GM19238 (cell line): ENCODE data around the gene TSSK6.

Experiments
- DNase-seq: peaks from one replicate; pipeline ENCODE4 v3.0.0; 2011; ENCODE audit warnings: low spot score; ENCODE audit not compliant: insufficient read length

The TSSK6 gene

GRCh38 chr19:19531951-19532805 is 16.8 kb upstream of the TSSK6 start:
- peak; percentile 85 for DNase-seq

DNA sequence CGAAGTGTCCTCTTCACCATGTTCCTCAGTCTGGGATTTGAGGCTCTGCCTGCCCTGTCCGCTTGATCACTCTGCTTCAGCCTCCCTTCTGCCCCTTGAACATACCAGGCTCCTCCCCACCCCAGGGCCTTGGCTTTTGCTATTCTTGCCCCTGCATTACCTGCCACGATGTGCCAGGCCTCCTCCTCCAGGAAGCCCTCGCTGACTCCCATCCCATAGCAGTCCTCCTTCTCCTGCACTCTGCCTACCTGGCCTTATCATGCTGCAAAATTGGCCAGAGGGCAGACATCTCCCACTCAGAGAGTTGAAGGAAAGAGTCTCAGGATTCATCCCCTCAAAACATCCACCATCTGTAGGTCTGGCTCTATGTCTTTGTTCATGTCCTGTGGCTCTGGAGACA is 15.5 kb upstream of the TSSK6 start:
- no peak for DNase-seq

DNA sequence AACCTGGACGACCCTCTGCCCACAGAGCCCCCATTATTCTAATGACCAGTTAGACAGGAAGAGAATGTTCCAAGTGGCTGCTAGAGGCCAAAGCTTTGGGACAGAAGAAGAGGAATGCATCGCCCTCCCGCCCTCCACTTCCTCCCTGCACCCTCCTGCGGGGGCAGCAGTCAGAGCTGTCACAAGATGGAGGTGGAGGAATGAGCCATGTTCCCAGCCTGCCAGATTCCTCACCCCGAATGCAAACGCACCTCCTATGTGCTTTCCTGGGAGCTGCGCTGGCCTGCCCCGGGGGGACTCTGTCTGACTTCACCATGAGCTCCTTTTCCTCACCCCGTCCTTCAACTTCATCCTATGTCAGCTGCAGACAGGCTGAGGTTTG is 15.1 kb upstream of the TSSK6 start:
- DNase-seq: no peak

GRCh38 chr19:19529783-19530422 is 14.6 kb upstream of the TSSK6 start:
- no peak for DNase-seq

DNA sequence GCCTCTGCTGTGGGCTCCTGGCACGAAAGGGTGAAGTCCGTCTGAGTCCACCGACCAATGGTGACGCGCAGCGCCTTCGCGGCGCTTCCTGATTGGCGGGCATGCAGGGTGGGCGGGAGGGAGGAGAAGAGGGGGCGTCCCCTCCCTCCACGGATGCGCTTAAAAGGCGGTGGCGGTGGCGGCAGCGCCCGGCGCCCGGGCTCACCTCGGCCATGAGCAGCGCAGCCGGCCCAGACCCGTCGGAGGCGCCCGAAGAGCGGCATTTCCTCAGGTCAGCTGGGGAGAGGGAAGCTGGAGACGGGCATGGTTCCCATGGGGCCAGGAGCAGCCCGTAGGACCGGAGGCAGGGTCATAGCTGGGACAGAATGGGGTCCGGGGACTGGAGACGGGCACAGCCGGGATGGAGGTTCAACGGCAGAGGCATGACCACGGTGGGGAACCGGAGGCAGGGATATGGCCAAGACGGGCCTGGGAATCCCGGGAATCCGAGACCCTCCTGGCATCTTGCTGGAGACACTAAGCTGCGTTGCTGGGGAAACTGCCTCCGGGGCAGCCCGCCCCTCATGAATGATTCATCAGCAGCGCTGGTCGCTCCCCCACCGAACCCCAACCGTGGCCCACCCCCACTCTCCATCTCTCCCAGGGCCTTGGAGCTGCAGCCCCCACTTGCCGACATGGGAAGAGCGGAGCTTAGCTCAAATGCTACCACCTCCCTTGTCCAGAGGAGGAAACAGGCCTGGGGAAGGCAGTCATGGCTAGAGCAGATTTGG is 13.6 kb upstream of the TSSK6 start, which contains the start of gene YJEFN3:
Gene YJEFN3 (plus strand): TSS at position 191 of the 770 bp plus-strand sequence. CDS start 22 bp downstream, at position 213.
- DNase-seq: no peak

DNA sequence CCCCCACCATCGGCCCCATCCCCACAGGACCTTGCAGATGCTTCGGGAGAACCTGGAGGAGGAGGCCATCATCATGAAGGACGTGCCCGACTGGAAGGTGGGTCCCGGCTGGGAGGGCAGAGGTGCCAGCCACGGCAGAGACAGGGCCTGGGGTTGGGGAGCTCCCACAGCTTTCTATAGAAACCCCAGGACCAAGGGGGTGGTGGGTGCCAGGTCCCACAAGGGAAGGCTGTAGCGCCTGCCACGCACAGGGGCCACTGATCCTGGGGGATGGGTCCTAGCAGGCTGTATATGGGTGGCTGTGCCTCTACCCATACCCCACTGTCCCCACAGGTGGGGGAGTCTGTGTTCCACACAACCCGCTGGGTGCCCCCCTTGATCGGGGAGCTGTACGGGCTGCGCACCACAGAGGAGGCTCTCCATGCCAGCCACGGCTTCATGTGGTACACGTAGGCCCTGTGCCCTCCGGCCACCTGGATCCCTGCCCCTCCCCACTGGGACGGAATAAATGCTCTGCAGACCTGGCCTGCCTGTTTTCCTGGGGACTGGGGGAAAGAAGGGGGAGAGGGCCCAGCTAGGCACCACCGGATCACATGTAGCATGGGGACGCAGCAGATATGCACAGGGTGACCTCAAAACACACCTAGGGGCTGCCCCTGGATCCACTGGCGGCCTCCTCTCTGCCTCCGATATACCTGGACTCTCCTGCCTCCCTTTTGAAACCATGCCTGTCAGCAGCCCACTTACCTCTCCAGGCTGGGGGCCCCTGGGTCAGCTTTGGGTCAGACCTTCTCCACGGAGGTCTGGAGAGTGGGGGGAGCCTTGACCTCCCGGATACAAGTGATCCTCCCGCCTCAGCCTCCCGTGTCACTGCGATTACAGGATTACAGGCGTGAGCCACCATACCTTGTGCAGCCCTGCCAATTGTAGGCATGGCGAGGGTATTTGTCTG is 12.6 kb upstream of the TSSK6 start:
- DNase-seq: no peak

DNA sequence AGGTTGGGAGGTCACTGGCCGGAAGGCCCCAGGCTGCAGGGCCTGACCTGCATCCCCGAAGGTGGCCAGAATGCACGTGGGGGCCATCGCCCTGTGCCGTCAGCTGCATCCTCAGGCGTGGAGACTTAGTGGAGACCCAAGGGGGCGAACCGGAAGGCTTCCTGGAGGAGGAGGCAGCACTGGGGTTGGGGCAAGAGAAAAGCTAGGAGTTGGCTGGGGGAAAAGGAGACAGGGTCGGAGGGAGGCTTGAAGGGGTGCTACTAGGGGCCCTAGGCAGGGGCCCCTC is 12.0 kb upstream of the TSSK6 start:
- no peak for DNase-seq

- DNase-seq: no peak
These were observed 11.4 kb upstream of the TSSK6 start for GRCh38 chr19:19526581-19527370.

- DNase-seq: no peak
These were observed 10.4 kb upstream of the TSSK6 start for GRCh38 chr19:19525611-19526380.

GRCh38 chr19:19524053-19524452 is 8.7 kb upstream of the TSSK6 start:
- no peak for DNase-seq

GRCh38 chr19:19523177-19523576 is 7.8 kb upstream of the TSSK6 start:
- no peak for DNase-seq

- DNase-seq: no peak
These were observed 5.6 kb upstream of the TSSK6 start for GRCh38 chr19:19520989-19521388.

- DNase-seq: no peak
These were observed 1.9 kb upstream of the TSSK6 start for GRCh38 chr19:19517235-19517619.

DNA sequence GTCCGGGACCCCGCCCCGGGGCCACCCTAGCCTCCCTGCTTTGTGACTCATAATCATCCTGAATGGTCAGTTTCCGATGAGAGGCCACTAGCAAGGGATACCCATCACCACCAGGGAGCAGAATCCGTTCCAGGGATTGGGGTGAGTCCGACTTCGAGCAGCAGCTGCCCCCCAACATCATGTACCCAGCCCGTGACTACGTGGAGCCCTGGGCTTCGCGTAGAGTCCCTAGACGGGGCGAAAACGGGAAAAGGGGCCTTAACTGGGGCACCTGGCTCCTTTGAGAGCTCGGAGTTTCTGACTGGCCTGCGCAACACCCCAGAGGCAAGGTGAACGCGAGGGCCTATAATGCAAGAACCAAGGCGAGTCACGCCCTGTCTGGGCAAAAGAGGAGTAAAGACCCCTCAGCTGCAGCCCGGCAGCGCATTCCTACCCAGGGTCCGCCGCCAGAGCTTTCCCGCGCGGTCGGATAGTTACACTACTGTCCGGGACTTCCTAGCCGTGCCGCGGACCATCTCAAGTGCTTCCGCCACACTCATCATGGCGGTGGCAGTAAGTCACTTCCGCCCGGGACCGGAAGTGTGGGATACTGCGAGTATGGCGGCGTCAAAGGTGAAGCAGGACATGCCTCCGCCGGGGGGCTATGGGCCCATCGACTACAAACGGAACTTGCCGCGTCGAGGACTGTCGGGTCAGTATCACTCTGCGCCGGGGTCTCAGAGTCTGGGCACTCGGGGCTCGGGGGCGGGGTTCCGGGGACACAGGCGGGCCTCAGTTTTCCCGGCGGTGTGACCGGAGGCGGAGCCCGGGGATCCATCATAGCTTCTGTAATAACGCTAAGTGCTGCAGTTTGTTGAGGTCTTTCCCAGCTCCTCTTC is 533 bp upstream of the TSSK6 start, which contains the start of gene NDUFA13:
Gene NDUFA13 (plus strand): TSS at position 584 of the 878 bp plus-strand sequence. CDS start 14 bp downstream, at position 598.
- peak; percentile 96 for DNase-seq

DNA sequence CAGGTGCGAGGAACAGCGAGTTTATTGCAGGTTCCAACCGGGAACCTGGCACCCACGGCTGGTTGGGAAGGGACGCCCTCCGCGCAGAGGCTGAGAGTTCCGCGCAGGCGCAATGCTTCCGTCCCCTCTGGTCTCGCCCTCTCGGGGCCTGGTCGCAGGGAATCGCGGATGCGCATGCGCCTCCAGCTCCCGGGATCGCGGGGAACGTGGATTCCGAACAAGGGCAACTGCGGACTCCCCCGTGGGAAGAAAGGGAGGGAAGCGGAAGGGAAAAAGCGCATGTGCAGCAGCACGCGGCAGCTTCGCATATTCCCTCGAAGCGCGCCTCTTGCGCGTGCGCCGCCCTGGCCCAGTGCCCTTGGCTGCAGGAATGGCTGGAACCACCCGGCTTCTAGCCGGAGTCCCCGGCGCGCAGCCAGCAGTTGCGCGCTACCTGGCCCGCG is 1.1 kb downstream of the TSSK6 start:
- no peak for DNase-seq

- no peak for DNase-seq
These were observed 1.7 kb downstream of the TSSK6 start for GRCh38 chr19:19513682-19514081.

DNA sequence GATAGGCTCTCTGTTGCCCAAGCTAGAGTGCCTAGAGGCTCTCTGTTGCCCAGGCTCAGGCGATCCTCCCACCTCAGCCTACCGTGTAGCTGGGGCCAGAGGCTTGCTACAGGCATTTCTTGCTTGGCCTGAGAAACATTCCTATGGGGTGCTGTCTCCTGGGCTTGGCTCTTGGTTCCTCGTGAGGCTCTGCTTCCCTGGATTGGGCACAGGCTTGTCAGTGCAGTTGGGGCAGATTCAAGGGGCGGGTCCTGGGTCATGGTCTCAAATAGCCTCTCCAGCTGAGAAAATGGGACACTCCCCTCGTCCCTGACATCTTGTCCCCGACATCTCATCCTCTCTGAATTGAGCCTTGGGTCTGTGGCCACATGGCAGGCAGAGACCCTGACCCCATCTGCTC is 4.9 kb downstream of the TSSK6 start:
- no peak for DNase-seq

DNA sequence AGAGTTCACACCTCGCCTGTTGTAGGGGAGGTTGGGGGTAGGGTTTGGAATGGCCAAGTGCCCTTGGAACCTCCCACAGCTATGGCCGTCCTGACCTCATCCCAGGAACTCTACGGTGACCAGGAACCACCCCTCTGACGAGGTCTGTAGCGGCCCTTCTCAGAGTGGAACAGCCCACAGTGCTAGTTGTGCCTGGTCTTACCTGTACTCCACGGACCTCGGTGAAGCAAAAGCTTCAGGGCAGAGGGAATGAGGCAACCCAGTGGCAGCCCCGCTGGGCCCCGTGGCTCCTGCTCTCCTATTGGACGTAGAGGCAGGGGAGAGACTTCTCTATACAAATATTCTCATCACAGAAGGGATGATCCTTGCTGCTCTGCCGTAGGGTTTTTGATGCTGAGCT is 7.1 kb downstream of the TSSK6 start:
- DNase-seq: no peak
